Measurements from ENCODE around the gene DSCAML1. TPM values are rescaled to one million over a fixed set of nuclear protein-coding genes. Genes with fewer than 3 reads are reported as not detected.

The DSCAML1 gene, protein sequence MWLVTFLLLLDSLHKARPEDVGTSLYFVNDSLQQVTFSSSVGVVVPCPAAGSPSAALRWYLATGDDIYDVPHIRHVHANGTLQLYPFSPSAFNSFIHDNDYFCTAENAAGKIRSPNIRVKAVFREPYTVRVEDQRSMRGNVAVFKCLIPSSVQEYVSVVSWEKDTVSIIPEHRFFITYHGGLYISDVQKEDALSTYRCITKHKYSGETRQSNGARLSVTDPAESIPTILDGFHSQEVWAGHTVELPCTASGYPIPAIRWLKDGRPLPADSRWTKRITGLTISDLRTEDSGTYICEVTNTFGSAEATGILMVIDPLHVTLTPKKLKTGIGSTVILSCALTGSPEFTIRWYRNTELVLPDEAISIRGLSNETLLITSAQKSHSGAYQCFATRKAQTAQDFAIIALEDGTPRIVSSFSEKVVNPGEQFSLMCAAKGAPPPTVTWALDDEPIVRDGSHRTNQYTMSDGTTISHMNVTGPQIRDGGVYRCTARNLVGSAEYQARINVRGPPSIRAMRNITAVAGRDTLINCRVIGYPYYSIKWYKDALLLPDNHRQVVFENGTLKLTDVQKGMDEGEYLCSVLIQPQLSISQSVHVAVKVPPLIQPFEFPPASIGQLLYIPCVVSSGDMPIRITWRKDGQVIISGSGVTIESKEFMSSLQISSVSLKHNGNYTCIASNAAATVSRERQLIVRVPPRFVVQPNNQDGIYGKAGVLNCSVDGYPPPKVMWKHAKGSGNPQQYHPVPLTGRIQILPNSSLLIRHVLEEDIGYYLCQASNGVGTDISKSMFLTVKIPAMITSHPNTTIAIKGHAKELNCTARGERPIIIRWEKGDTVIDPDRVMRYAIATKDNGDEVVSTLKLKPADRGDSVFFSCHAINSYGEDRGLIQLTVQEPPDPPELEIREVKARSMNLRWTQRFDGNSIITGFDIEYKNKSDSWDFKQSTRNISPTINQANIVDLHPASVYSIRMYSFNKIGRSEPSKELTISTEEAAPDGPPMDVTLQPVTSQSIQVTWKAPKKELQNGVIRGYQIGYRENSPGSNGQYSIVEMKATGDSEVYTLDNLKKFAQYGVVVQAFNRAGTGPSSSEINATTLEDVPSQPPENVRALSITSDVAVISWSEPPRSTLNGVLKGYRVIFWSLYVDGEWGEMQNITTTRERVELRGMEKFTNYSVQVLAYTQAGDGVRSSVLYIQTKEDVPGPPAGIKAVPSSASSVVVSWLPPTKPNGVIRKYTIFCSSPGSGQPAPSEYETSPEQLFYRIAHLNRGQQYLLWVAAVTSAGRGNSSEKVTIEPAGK (N-terminal part only)
- total RNA-seq: not detected in 2 replicates

DNA sequence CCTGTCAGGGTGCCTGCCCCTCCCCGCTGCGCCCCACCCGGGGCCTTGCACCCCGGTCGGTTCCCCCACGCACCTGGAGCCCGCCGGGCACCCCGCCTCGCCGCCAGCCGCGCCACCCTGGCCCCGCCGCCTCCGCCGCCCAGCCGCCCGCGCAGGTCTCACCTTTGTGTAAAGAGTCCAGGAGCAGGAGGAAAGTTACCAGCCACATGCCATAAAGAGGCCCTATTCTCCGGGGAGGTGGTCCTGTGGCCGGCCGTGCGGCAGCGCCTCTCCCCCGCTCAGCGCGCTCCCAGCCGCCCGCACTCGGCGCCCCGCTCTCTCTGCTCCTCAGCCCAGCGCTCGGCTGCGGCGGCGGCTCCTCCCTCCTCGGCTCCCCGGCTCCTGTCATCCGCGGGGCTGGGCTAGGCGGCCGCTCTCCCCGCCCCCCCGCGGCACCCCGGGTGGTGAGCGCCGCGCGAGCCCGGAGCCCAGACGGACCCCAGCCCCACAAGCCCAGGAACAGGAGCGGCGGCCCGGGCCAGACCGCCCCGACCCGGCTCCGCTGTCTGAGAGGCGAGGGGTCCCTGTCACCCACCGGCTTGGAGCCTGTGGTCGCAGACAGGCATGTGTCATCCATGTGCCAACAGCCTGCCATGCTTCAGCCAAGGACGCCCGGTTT is at the start of gene DSCAML1:
TSS of gene DSCAML1 (minus strand) at position 345 of the 658 bp plus-strand sequence. CDS start at position 208, 137 bp downstream.

DNA sequence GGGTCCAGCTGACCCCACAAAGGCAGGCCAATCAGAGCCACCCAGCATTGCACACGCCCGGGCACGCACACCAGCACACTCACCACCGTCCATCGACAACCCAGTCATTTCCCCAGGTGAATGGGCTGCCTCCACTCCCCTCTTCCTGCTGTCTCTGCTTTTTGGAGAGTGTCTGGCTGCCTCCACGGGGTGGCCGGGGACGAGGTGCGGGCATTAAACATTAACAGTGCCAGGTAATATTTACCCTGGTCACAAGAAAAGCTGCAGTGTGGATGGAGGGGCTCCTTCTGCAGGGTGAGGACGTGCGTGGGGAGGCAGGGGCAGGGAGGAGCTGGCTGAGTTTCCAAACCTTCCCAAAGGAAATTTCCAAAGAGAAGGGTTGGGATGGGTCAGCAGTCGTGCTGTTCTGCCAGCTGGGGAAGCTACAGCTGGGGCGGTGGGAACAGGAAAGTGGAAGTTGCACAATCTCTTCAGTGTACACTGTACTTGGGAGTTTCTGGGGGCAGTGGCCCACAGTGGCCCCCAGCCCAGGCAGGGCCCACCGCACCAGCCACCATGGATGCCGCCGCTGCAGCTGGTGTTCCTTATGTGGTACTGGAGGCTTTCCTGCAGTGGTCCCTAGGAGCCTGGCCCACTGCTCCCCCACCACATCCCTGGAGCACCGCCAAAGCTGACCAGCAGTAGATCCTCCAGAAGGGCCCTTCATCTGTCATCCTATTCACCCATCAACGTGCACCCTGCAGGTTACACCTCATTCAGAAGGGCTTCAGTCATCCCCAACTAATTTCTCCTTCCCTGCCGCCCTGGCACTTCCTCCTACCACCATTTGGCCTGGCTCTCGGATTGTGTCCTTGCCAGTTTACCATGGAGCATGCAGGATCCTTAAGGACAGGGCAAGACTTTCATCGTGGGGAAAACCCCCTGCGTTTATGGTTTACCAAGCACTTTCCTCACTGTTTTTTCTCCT is 27.8 kb upstream of the DSCAML1 start, which contains the start of gene FXYD2:
TSS of gene FXYD2 (minus strand) at position 174 of the 967 bp plus-strand sequence. CDS start at position 108, 66 bp downstream.

Other genes with a start within 250 kb of the DSCAML1 start
- gene FXYD2, start 27.5 kb upstream of the DSCAML1 start, total RNA-seq: 0.98 and 1.2 TPM in 2 replicates
- 3.7 and 11.3 TPM in 2 replicates for gene FXYD6, start 79.4 kb upstream of the DSCAML1 start, total RNA-seq
- not detected in 2 replicates for gene TMPRSS13, start 132.2 kb upstream of the DSCAML1 start, total RNA-seq
- not detected in 2 replicates for gene IL10RA, start 189.2 kb upstream of the DSCAML1 start, total RNA-seq